LoVo (cell line): ENCODE data around the gene ALG14.
A peak's percentile ranks its signal among the peaks of the same experiment; 100 is the strongest.

Experiments used
- DNase-seq: peaks from one replicate; pipeline ENCODE4 v3.0.0-alpha.2; 2016; ENCODE audit warnings: low spot score

The ALG14 gene

GRCh38 chr1:94926915-94927404 lies 145.8 kb downstream of the ALG14 start, which contains the start of gene CNN3:
CNN3 (minus strand) TSS chr1:94927110; CDS start chr1:94926894, 216 bp downstream.
- DNase-seq: peak; percentile 80

DNA sequence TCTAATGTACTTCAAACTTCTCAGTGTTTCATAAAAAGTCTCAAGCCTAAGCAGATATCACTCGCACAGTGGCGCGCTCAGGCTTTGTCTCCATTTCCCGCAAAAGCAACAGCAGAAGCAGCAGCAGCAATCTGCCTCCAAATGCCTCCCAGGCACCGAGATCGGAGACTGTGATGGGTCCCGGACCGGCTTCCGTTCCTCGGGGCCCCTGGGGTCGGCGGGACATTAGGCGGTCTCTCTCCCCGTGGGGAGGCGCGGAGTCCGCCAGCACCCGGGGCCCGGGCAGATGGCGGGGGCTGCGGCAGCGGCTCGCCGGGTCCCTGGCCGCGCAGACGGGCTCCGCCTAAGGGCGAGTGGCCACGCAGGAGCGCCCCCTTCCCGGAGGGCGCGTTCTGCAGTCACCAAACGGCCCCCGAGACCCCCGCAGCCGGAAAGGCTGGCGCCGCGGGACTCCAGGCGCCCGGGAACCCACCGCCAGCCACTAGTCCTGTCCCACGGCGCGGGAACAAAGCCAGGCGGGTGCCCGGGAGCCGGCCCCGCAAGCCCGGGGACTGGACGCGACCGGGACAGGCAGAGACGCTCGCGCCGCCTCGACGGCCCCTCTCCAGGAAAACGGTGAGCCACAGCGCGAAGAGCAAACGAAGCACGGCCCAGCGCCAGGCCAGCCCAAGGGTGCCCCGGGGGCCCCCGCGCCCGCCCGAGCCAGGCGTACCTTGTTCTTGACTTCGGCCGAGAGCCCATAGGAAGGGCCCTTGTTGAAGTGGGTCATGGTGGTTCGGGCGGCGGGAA lies 146.4 kb downstream of the ALG14 start:
- peak; percentile 55 for DNase-seq

- peak; percentile 60 for DNase-seq
Observed at GRCh38 chr1:94925561-94926125, 147.1 kb downstream of the ALG14 start.

- DNase-seq: no peak
Observed at GRCh38 chr1:94925004-94925403, 147.7 kb downstream of the ALG14 start.
